ENCODE data around the gene GPLD1.

GPLD1 gene

GRCh38 chr6:24497254-24497970 lies 8.0 kb upstream of the GPLD1 start:
- no peak for TF ChIP-seq CTCF (IDR thresholded peaks at IDR 0.05; ENCODE audit: extremely low read depth, missing control alignments)
- DNase-seq (ENCODE audit: low spot score), result peak; percentile 56

- peak; percentile 40 for TF ChIP-seq CTCF (IDR thresholded peaks at IDR 0.05; ENCODE audit: extremely low read depth, missing control alignments)
- peak; percentile 85 for DNase-seq (ENCODE audit: low spot score)
These were observed 5.7 kb upstream of the GPLD1 start, which contains the start of gene ALDH5A1 for GRCh38 chr6:24494821-24495795. Gene ALDH5A1, plus strand, starts transcription at chr6:24494969. Its CDS starts 28 bp downstream, at chr6:24494997.

GRCh38 chr6:24493945-24494820 lies 4.8 kb upstream of the GPLD1 start:
- TF ChIP-seq CTCF (IDR thresholded peaks at IDR 0.05; ENCODE audit: extremely low read depth, missing control alignments), result no peak
- DNase-seq (ENCODE audit: low spot score), result no peak

- TF ChIP-seq CTCF (IDR thresholded peaks at IDR 0.05; ENCODE audit: extremely low read depth, missing control alignments), result no peak
- DNase-seq (ENCODE audit: low spot score), result peak; percentile 26
These were observed 3.1 kb upstream of the GPLD1 start for GRCh38 chr6:24492475-24492874.

- no peak for DNase-seq (ENCODE audit: low spot score)
- TF ChIP-seq CTCF (IDR thresholded peaks at IDR 0.05; ENCODE audit: extremely low read depth, missing control alignments), result no peak
These were observed 1.6 kb upstream of the GPLD1 start for GRCh38 chr6:24490948-24491347.

GRCh38 chr6:24489881-24490280 lies 503 bp upstream of the GPLD1 start:
- DNase-seq (ENCODE audit: low spot score), result no peak
- TF ChIP-seq CTCF (IDR thresholded peaks at IDR 0.05; ENCODE audit: extremely low read depth, missing control alignments), result no peak
